Mucosa of gallbladder (tissue), 1 donor: ENCODE measurements around the gene PPIF. TPM values are rescaled to one million over a fixed set of nuclear protein-coding genes. Genes with fewer than 3 reads are reported as not detected.

ENCODE experiments used
- DNase-seq: peaks from one replicate; pipeline ENCODE4 v3.0.0-alpha.2; 2020; ENCODE audit warnings: low spot score
- total RNA-seq: library from RNA; stranded (reverse); gene quantifications from one replicate; pipeline ENCODE4 v1.2.1, GENCODE V29; 2021
- donor health status: DM: no; HTN: no; CAD: no.

Gene PPIF
- total RNA-seq, 1 donor from 2014 or later: 49.4 TPM

GRCh38 chr10:79313911-79314439, 33.3 kb upstream of the PPIF start:
- no peak for DNase-seq

DNA sequence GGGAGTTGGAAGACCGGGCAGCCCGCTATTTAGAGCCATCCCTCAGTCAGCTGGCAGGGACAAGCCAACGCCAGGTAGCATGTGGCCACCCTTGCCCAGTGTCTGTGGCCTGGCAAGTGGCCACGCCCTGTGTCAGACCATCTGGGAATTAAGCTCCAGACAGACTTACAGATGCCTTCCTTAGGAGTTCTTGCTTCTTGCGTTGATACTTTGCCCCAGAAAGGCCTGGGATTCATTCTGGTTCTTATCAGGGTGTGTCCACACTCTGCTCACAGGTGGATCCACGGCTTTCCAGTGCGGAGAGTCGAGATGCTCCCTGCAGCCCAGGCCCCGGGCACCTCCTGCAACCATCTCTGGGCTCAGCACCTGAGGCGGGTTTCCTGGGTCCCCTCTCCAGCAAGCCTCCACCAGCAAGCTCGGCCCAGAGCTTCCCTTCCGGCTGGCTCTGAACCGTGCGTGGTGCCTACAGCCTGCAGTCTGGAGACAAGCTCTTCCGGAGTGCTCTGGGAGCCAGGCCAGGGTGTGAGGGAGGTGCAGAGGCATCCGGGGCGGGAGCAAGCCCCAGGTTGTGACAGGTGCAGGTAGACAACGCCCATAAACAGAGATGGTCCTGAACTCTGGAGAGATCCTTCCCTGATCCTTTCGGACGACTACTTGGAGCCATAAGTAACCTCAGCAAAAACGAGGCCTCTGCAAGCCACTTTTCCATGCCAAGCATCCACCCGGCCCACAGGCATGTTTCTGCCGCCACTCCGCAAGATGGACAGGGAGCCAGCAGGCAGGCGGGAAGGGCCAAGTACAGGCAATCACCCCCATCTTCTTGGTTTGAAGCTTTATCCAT, 32.3 kb upstream of the PPIF start:
- DNase-seq: no peak

DNA sequence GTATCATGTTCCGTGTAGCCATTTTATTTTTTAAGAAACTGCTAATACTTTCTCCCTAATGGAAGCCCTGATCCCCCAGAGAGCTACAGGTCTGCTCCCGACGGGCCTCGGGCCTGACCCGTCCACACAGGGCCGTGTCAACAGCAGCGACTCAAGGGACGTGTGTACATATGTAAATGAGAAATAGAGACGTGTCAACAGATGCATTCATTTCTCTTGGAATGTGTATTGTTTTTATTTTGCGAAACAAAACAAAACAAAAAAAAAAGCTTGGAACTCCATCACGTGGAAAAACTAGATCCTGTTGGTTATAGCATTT, 31.7 kb upstream of the PPIF start:
- no peak for DNase-seq

DNA sequence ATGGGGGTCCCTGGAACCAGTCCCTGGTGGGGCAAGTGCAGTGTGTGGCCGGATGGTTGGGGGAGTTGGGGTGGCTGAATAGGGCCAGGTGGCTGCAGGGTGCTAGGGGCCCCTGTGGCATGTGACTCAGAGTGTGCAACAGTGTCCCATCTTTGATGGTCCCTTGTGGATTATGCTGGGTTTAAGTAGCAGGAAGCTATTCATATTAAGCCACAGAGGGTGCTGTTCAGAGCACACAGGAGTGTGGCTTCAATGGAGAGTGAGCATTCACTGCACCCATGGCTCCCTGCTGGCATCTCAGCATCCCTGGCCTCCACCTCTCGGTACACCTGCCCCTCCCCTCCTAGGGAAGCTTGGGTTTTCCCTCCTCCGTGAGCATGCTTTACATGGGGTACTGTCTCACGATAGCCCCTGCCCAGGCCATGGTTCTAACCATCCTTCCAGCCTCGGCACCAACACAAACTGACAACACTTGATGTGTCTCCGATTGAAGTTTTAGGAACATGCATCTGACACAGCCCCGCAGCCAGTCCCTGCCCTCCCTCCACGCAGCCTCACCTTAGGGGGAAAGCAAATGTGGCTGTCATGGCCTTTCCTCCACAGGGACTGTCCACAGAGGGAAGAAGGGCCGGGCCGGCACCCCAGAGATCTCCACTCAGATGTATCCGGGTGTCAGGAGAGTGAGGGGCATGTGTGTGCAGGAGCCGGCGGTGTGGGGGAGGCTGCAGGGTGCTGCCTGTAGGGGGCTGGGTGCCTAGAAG, 30.4 kb upstream of the PPIF start:
- no peak for DNase-seq

DNA sequence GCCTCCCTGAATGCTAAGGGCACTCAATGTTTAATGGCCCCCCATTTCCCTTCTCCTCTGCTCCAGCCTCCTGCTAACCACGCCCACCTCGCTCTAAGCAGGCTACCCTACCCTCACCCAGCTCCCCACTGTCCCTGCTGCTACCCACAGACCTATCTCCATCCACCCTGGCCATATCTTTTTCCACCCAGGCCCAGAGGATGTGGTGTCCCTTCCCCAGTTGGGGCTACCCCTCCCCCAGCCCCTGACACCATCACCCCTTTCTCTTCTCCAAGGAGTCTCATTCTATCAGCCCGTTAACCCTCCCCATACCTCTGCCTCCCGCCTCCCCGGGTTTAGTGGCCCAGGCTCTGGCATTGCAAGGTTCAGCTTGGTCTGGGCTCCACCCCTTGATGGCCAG, 28.9 kb upstream of the PPIF start:
- DNase-seq: no peak

- no peak for DNase-seq
These were observed 28.0 kb upstream of the PPIF start for GRCh38 chr10:79319115-79319771.

GRCh38 chr10:79320316-79320715, 27.0 kb upstream of the PPIF start:
- no peak for DNase-seq

DNA sequence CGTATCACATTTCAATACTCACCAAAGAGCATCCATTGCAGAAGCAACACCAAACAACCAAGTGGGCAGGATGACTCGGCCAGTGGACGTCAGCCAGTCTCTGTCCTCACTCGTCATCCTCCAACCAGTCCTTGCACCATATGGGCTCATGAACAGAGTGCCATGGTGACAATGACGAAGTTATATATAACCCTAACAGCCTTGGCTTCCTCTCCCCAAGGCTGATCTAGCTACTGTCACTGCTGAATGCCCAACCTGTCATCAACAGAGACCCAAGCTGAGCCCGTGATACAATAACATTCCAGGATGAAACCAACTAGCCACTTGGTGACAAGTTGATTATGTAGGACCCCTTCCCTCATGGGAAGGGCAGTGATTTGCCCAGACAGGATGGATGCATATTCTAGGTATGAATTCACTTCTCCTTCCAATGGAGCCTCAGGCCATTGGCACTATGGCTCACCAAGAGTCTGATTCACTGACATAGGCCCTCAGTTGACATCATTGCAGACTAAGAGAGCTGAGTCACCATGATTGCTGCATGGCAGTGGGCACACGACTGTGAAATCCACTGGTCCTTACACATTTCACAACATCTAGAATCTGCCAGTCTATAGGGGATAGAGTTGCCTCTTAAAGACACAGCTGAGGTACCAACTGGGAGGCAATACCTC, 26.3 kb upstream of the PPIF start:
- no peak for DNase-seq

GRCh38 chr10:79321494-79321882, 25.8 kb upstream of the PPIF start:
- DNase-seq: no peak

- DNase-seq: no peak
These were observed 25.3 kb upstream of the PPIF start for GRCh38 chr10:79321951-79322350.

DNA sequence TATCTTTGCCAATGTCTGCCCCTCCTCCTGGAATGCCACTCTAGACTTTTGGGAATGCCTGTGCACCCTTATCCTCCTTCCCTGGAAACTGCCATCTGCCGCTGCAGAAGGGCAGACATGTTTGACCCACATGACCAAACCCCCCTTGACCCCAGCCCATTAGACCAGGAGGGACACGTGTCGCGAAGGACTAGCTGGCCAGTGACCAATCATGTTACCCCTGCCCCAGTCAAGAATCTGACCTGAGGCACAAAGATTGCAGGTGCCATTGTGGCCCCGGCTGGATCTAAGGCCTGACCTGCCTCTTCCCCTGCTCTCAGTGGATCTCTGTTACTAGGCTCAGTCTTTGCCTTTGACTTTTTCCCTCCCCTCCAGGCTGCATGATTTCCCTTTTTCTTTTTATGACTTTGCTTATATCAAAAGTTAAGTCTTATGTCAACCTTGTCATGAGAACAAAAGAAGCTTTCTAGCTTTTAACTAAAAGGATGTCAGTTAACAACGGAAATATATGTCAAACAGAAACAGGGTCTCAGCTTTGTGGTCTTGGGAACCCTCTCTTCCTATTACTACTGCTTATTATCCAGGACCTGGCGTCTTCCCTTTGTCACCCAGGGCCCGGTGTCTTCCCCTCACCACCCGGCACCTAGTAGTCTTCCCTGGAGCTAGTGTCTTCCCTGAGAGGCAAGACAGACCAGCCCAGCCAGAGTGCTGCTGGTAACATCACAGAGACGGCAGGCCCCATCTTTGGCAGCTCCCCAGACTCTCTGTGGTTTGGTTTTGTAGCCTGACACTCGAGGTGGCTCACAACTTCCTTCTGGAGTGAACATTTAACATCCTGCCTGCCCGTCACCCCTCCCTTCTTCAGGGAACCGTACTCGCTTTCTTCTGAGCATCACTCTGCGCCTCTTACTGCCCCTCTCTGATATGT, 24.4 kb upstream of the PPIF start:
- peak; percentile 81 for DNase-seq

- no peak for DNase-seq
These were observed 23.7 kb upstream of the PPIF start for GRCh38 chr10:79323602-79324001.

GRCh38 chr10:79324032-79324695, 23.1 kb upstream of the PPIF start:
- DNase-seq: no peak

- no peak for DNase-seq
These were observed 20.7 kb upstream of the PPIF start for GRCh38 chr10:79326361-79327089.

DNA sequence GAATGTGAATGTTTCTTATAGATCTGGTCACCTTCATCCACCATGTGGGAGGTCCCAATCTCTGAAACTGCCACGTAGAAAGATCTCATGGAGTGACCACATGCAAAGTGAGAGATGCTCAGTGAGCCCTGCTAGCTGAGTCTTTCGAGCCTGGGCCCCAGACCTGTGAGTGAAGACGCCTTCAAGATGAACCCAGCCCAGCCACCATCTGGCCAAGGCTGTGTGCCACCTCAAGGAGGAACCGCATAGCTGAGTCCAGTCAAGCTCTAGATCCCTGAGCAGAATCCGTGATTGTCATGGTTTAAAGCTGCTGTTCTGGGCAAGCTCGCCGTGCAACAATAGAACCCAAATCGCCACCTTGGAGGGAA, 20.2 kb upstream of the PPIF start:
- no peak for DNase-seq

- no peak for DNase-seq
These were observed 19.0 kb upstream of the PPIF start for GRCh38 chr10:79328147-79328701.

DNA sequence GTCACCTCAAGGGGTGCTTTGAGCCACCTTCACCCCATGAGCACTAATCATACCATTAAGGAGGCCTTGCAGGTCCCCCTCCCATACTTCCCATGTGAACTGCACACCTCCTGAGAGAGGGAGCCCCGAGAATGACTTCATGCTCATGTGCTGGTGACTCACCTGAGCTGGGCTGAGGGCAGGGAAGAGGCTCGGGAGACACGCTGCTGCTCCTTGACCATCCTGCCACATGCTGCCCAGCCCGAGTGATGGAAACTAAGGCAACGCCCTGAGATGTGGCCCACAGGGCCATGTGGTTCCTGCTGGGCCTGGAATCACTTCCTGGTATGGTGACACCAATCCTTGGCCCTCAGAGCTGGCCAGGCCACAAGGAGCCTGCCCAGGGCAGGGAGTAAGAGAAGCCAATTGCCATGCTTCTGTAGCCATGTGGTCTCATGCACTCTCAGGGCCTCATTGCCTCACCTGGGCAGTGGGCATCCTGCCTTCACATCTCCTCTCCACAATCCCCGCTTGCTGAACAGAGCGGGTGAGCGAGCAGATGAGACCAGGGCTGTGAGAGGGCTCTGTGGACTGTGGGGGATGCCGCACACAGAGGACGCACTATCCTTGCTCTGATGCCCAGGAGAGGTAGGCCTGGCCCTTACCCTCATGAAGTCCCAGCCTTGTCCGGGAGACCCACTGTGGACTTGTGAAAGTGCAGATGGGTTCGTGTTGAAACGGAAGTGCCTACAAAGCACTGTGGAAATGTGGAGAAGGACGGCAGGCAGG, 18.3 kb upstream of the PPIF start:
- no peak for DNase-seq

GRCh38 chr10:79329529-79329928, 17.7 kb upstream of the PPIF start:
- DNase-seq: no peak

- DNase-seq: no peak
These were observed 16.0 kb upstream of the PPIF start for GRCh38 chr10:79331226-79331625.
